ENCODE data around the gene IFI16. TPM values are rescaled to one million over a fixed set of nuclear protein-coding genes. Genes with fewer than 3 reads are reported as not detected.
"Not testable (repeated sequence)": the region's sequence is repeated elsewhere in the genome, so short reads cannot be mapped to it uniquely, and the experiment has no call there.

The IFI16 gene
- total RNA-seq, 2 experiments from 2014 or later: 99.3 to 271 TPM

GRCh38 chr1:159015440-159015909 is 5.8 kb downstream of the IFI16 start:
- TF ChIP-seq, protein P1, sequence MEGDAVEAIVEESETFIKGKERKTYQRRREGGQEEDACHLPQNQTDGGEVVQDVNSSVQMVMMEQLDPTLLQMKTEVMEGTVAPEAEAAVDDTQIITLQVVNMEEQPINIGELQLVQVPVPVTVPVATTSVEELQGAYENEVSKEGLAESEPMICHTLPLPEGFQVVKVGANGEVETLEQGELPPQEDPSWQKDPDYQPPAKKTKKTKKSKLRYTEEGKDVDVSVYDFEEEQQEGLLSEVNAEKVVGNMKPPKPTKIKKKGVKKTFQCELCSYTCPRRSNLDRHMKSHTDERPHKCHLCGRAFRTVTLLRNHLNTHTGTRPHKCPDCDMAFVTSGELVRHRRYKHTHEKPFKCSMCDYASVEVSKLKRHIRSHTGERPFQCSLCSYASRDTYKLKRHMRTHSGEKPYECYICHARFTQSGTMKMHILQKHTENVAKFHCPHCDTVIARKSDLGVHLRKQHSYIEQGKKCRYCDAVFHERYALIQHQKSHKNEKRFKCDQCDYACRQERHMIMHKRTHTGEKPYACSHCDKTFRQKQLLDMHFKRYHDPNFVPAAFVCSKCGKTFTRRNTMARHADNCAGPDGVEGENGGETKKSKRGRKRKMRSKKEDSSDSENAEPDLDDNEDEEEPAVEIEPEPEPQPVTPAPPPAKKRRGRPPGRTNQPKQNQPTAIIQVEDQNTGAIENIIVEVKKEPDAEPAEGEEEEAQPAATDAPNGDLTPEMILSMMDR (conservative IDR thresholded peaks at IDR 0.05; ENCODE audit: low read length): no peak
- TF ChIP-seq EZH2phosphoT487 (IDR thresholded peaks at IDR 0.05; ENCODE audit: borderline replicate concordance, low read depth, low read length): no peak
- peak; percentile 91 for DNase-seq (ENCODE audit: low spot score)
- peaks cover 96% of the 10 kb centered on the region for H3K79me2 ChIP-seq (ENCODE audit: insufficient read depth, low read depth, low read length)
- no peaks in the 10 kb centered on the region for H3K9me3 ChIP-seq (ENCODE audit: low read length)
- no TSS peak for BruUV-seq (replicated peaks)
- ChIA-PET CTCF (ENCODE audit: unreplicated experiment) (no interaction called here), POLR2A (interaction anchor here (0.5 to 1.2 kb wide), 6 partner anchors 9 to 1454 kb away, joined by 3 to 6 read pairs (median 4); partner anchors contain the start of gene AIM2)
- no peaks in the 10 kb centered on the region for H4K20me1 ChIP-seq (ENCODE audit: insufficient read depth, low read length)
- H3K36me3 ChIP-seq (ENCODE audit: insufficient read depth, low read length): peaks cover 91% of the 10 kb centered on the region
- peak overlapping the region; percentile 88 for H3K4me3 ChIP-seq (ENCODE audit: low read depth, low read length, poor library complexity, severe bottlenecking)
- peak overlapping the region; percentile 77 for H3K4me2 ChIP-seq (ENCODE audit: low read length)
- peaks cover 56% of the 10 kb centered on the region for H3K4me1 ChIP-seq (ENCODE audit: insufficient read depth, low read length, poor library complexity, severe bottlenecking)
- H2AFZ ChIP-seq (ENCODE audit: low read length): no peak overlapping the region
- peak overlapping the region; percentile 89 for H3K27ac ChIP-seq (ENCODE audit: low read depth, low read length, poor library complexity, severe bottlenecking)
- intact Hi-C loops (cut with micrococcal nuclease; ENCODE audit: unreplicated experiment): no loop called here
- no peaks in the 10 kb centered on the region for H3K9me2 ChIP-seq (ENCODE audit: insufficient read depth, low read length)

GRCh38 chr1:159023723-159024122 is 14.0 kb downstream of the IFI16 start:
- no peak overlapping the region for H3K27ac ChIP-seq (ENCODE audit: low read depth, low read length, poor library complexity, severe bottlenecking)
- H3K4me1 ChIP-seq (ENCODE audit: insufficient read depth, low read length, poor library complexity, severe bottlenecking): no peaks in the 10 kb centered on the region
- peaks cover 9% of the 10 kb centered on the region for H4K20me1 ChIP-seq (ENCODE audit: insufficient read depth, low read length)
- TF ChIP-seq, protein P1 (conservative IDR thresholded peaks at IDR 0.05; ENCODE audit: low read length): no peak
- DNase-seq (ENCODE audit: low spot score): no peak
- ChIA-PET POLR2A (interaction anchor here (0.9 kb wide), 1 partner anchor 16 kb away, joined by 3 read pairs; no protein-coding TSS in a partner anchor), CTCF (ENCODE audit: unreplicated experiment) (no interaction called here)
- peaks cover 98% of the 10 kb centered on the region for H3K36me3 ChIP-seq (ENCODE audit: insufficient read depth, low read length)
- H2AFZ ChIP-seq (ENCODE audit: low read length): no peak overlapping the region
- H3K9me2 ChIP-seq (ENCODE audit: insufficient read depth, low read length): no peaks in the 10 kb centered on the region
- intact Hi-C loops (cut with micrococcal nuclease; ENCODE audit: unreplicated experiment): no loop called here
- H3K79me2 ChIP-seq (ENCODE audit: insufficient read depth, low read depth, low read length): peaks cover 95% of the 10 kb centered on the region
- H3K9me3 ChIP-seq (ENCODE audit: low read length): no peaks in the 10 kb centered on the region
- H3K4me3 ChIP-seq (ENCODE audit: low read depth, low read length, poor library complexity, severe bottlenecking): no peak overlapping the region
- BruUV-seq (replicated peaks): no TSS peak
- no peak overlapping the region for H3K4me2 ChIP-seq (ENCODE audit: low read length)

- TF ChIP-seq EZH2phosphoT487 (IDR thresholded peaks at IDR 0.05; ENCODE audit: borderline replicate concordance, low read depth, low read length): no peak
- TF ChIP-seq, protein P1 (conservative IDR thresholded peaks at IDR 0.05; ENCODE audit: low read length): no peak
- CTCF ChIA-PET (ENCODE audit: unreplicated experiment): no interaction called here
- H4K20me1 ChIP-seq (ENCODE audit: insufficient read depth, low read length): peaks cover 12% of the 10 kb centered on the region
- H3K4me1 ChIP-seq (ENCODE audit: insufficient read depth, low read length, poor library complexity, severe bottlenecking): no peaks in the 10 kb centered on the region
- BruUV-seq (replicated peaks): no TSS peak
- H3K36me3 ChIP-seq (ENCODE audit: insufficient read depth, low read length): peaks cover 98% of the 10 kb centered on the region
- intact Hi-C loops (cut with micrococcal nuclease; ENCODE audit: unreplicated experiment): no loop called here
- H3K4me2 ChIP-seq (ENCODE audit: low read length): no peak overlapping the region
- no peak for DNase-seq (ENCODE audit: low spot score)
- H2AFZ ChIP-seq (ENCODE audit: low read length): no peak overlapping the region
- no peaks in the 10 kb centered on the region for H3K9me2 ChIP-seq (ENCODE audit: insufficient read depth, low read length)
- 0 out of 2 replicates have a peak, but pooled peaks cover 6% of the 10 kb centered on the region for H3K9me3 ChIP-seq (ENCODE audit: low read length)
- H3K4me3 ChIP-seq (ENCODE audit: low read depth, low read length, poor library complexity, severe bottlenecking): no peak overlapping the region
- POLR2A ChIA-PET: interaction anchor here (1.1 to 1.8 kb wide), 3 partner anchors 10 to 43 kb away, joined by 3 to 5 read pairs (median 4); no protein-coding TSS in a partner anchor
- peaks cover 97% of the 10 kb centered on the region for H3K79me2 ChIP-seq (ENCODE audit: insufficient read depth, low read depth, low read length)
- H3K27ac ChIP-seq (ENCODE audit: low read depth, low read length, poor library complexity, severe bottlenecking): no peak overlapping the region
Observed at GRCh38 chr1:159025043-159025442, 15.3 kb downstream of the IFI16 start.

- BruUV-seq (replicated peaks); H3K4me2 ChIP-seq (ENCODE audit: low read length); DNase-seq (ENCODE audit: low spot score); H3K27ac ChIP-seq (ENCODE audit: low read depth, low read length, poor library complexity, severe bottlenecking); intact Hi-C loops (cut with micrococcal nuclease; ENCODE audit: unreplicated experiment); H3K4me3 ChIP-seq (ENCODE audit: low read depth, low read length, poor library complexity, severe bottlenecking); H3K4me1 ChIP-seq (ENCODE audit: insufficient read depth, low read length, poor library complexity, severe bottlenecking); H3K9me2 ChIP-seq (ENCODE audit: insufficient read depth, low read length); H2AFZ ChIP-seq (ENCODE audit: low read length); CTCF ChIA-PET (ENCODE audit: unreplicated experiment); H3K9me3 ChIP-seq (ENCODE audit: low read length): not testable (repeated sequence)
- H3K79me2 ChIP-seq (ENCODE audit: insufficient read depth, low read depth, low read length): peaks cover 98% of the 10 kb centered on the region
- POLR2A ChIA-PET: interaction anchor here (1.0 kb wide), 1 partner anchor 26 kb away, joined by 3 read pairs; no protein-coding TSS in a partner anchor
- peaks cover 12% of the 10 kb centered on the region for H4K20me1 ChIP-seq (ENCODE audit: insufficient read depth, low read length)
- H3K36me3 ChIP-seq (ENCODE audit: insufficient read depth, low read length): peaks cover 98% of the 10 kb centered on the region
Observed at GRCh38 chr1:159026841-159027240, 17.1 kb downstream of the IFI16 start.

Data from OCI-LY7 (cell line).